HepG2 (cell line): ENCODE results near the gene RHBDD1. TPM values are rescaled to one million over a fixed set of nuclear protein-coding genes. Genes with fewer than 3 reads are reported as not detected.

Experiments
- ATAC-seq: fragments of 200-7000 bp; cut with Tn5 transposase; 3 replicates; pipeline ENCODE4 v1.9.1; 2020; ENCODE audit warnings: mild to moderate bottlenecking, moderate library complexity
- BruUV-seq: library from RNA; stranded (reverse); fragments of 400-500 nt; replicated peaks from 2 replicates; lab custom pipeline; 2021; lab: Mats Ljungman, UMichigan
- CTCF ChIA-PET: fragments of 300-600 bp; formaldehyde crosslinking; extraction: SDS; loops from one replicate; lab custom pipeline; 2021; ENCODE audit warnings: low total read pairs, inconsistent platforms, low intra/inter-chr PET ratio; lab: Yijun Ruan, JAX
- POLR2A ChIA-PET: fragments of 350-600 bp; sonication (Branson Sonifier 250); formaldehyde crosslinking; loops from one replicate; lab custom pipeline; 2020; ENCODE audit warnings: antibody characterized with exemption, inconsistent platforms; lab: Yijun Ruan, JAX
- DNase-seq: peaks from one replicate; pipeline ENCODE4 v3.0.0-alpha.2; 2015; ENCODE audit warnings: low spot score
- FAIRE-seq: peaks from 3 replicates; lab custom pipeline; 2011; peaks lifted over from hg19 to GRCh38; lab: Jason Lieb, UNC
- H2AFZ ChIP-seq: one replicate; pipeline ENCODE4 v1.6.1; 2011; ENCODE audit warnings: low read length, inconsistent platforms
- H3K27ac ChIP-seq: fragments of 300-600 bp; 3 replicates; pipeline ENCODE4 v1.8.0; 2011; ENCODE audit warnings: mixed run types, mild to moderate bottlenecking, mixed read lengths, low read length, inconsistent platforms; ENCODE audit not compliant: insufficient read depth; ENCODE audit errors: extremely low read length
- H3K27me3 ChIP-seq, 2 experiments: fragments of 200-600 bp in 1 of 2; 2 replicates in 1 of 2; 3 replicates in 1 of 2; pipeline versions ENCODE4 v1.6.0 to v1.8.0; 2011; ENCODE audit warnings: low read length in 2 of 2, mild to moderate bottlenecking in 2 of 2, moderate library complexity in 2 of 2, inconsistent platforms in 1 of 2; ENCODE audit not compliant: insufficient read depth in 2 of 2, control insufficient read depth in 1 of 2
- H3K36me3 ChIP-seq, 2 experiments: fragments of 200-600 bp in 1 of 2; replicated peaks in 1 of 2; 2 replicates in 1 of 2; 3 replicates in 1 of 2; pipeline versions ENCODE4 v1.5.1 to v1.8.0; 2011; ENCODE audit warnings: low read length in 2 of 2, inconsistent platforms in 1 of 2; ENCODE audit not compliant: insufficient read depth in 2 of 2, control insufficient read depth in 1 of 2
- H3K4me1 ChIP-seq: 2 replicates; pipeline ENCODE4 v1.5.1; 2012; ENCODE audit warnings: low read length, inconsistent platforms; ENCODE audit not compliant: insufficient read depth
- H3K4me2 ChIP-seq: 2 replicates; pipeline ENCODE4 v1.6.0; 2011; ENCODE audit warnings: low read depth, low read length, inconsistent platforms
- H3K4me3 ChIP-seq, 3 experiments: fragments of 200-600 bp in 1 of 3; sonication (generic), shearing (Covaris generic) in 1 of 3; replicated peaks in 1 of 3; 2 replicates each; pipeline ENCODE4 v1.5.1; 2011 to 2016; ENCODE audit warnings: low read length in 3 of 3, inconsistent platforms in 2 of 3, low read depth in 2 of 3, mild to moderate bottlenecking in 2 of 3, control low read depth in 1 of 3, mixed read lengths in 1 of 3; ENCODE audit not compliant: insufficient read depth in 1 of 3
- H3K79me2 ChIP-seq: one replicate; pipeline ENCODE4 v1.6.1; 2011; ENCODE audit warnings: low read length, inconsistent platforms; ENCODE audit not compliant: insufficient read depth
- H3K9ac ChIP-seq: 2 replicates; pipeline ENCODE4 v1.6.0; 2011; ENCODE audit warnings: mild to moderate bottlenecking, low read depth, low read length, inconsistent platforms; ENCODE audit not compliant: insufficient read depth
- H3K9me3 ChIP-seq: 2 replicates; pipeline ENCODE4 v1.5.1; 2012; ENCODE audit warnings: mild to moderate bottlenecking, low read length
- H4K20me1 ChIP-seq: 2 replicates; pipeline ENCODE4 v1.6.0; 2011; ENCODE audit warnings: inconsistent platforms, mild to moderate bottlenecking, low read length, moderate library complexity; ENCODE audit not compliant: insufficient read depth
- ATF1 ChIP-seq: IDR thresholded peaks from 2 replicates; pipeline ENCODE4 v1.6.1; 2016; ENCODE audit warnings: mild to moderate bottlenecking, control low read depth
- CEBPB ChIP-seq: IDR thresholded peaks from 2 replicates; pipeline ENCODE4 v1.6.1; 2011; ENCODE audit warnings: low read depth, low read length, improper control_type of control experiment, borderline replicate concordance
- HNRNPL ChIP-seq: fragments of 200-400 bp; formaldehyde crosslinking; IDR thresholded peaks from 2 replicates; pipeline ENCODE4 v1.6.1; 2017; ENCODE audit warnings: mild to moderate bottlenecking, low read depth, low read length
- MED1 ChIP-seq: sonication (generic); formaldehyde crosslinking; IDR thresholded peaks from 2 replicates; pipeline ENCODE4 v1.4.0; 2020; ENCODE audit warnings: missing genetic modification reagents
- ZBTB25 ChIP-seq: IDR thresholded peaks from 2 replicates; pipeline ENCODE4 v1.6.1; 2018; ENCODE audit warnings: missing genetic modification reagents
- ZNF362 ChIP-seq: sonication (generic); formaldehyde crosslinking; IDR thresholded peaks from 2 replicates; pipeline ENCODE4 v1.4.0; 2020; ENCODE audit warnings: missing genetic modification reagents, mild to moderate bottlenecking, borderline replicate concordance
- WGBS: methylation state at CpG from one replicate; pipeline ENCODE4 v1.1.6; 2017; ENCODE audit warnings: low lambda C conversion rate; 5-methylcytosine and 5-hydroxymethylcytosine counted together
- in situ Hi-C: cut with HindIII; loops from 2 replicates; pipeline ENCODE4 v1.10.0; 2017; ENCODE audit warnings: low pct_unique_long_range_greater_than_20kb; ENCODE audit not compliant: extremely low pct_ligation_motif_present
- intact Hi-C: fragments of 100-400 bp; cut with micrococcal nuclease; formaldehyde crosslinking; loops from one replicate; pipeline ENCODE4 v1.10.0; 2022; ENCODE audit not compliant: unreplicated experiment
- polyA plus RNA-seq, 8 experiments: library from polyadenylated mRNA; depleted of rRNA in 3 of 8; stranded (reverse) in 7 of 8; unstranded in 1 of 8; fragments of >200 nt; fragmentation: Illumina TruSeq in 4 of 8; extraction: Trizol in 4 of 8; gene quantifications; 2 replicates each; pipeline versions ENCODE4 v1.2.1 to v1.2.3, GENCODE V29; 2011 to 2016; ENCODE audit warnings: low read depth in 4 of 8, missing spikeins in 1 of 8, mixed read lengths in 1 of 8; ENCODE audit not compliant: insufficient read depth in 1 of 8
- total RNA-seq, 5 experiments: library from RNA; depleted of rRNA; stranded (reverse); fragments of >200 nt; fragmentation: Illumina TruSeq; extraction: Trizol; gene quantifications; 2 replicates each; pipeline ENCODE4 v1.2.3, GENCODE V29; 2016; ENCODE audit warnings: low read depth in 1 of 5

RHBDD1 gene
- total and polyA plus RNA-seq, 2 of the 13 experiments (the other 11 are each of a cell fraction or from before 2014, with no cell fraction given): 8.2 to 9.5 TPM

GRCh38 chr2:226898897-226899296 lies 63.0 kb downstream of the RHBDD1 start (continued):
- TF ChIP-seq ZNF362 (CRISPR knock-in tag) (no peak), ATF1 (no peak)

- no peak for DNase-seq
Measured at GRCh38 chr2:226902041-226902966, 66.5 kb downstream of the RHBDD1 start.

More at GRCh38 chr2:226902041-226902966, 66.5 kb downstream of the RHBDD1 start:
- H3K4me2 ChIP-seq: no peak overlapping the region
- no peaks in the 10 kb centered on the region for H3K4me1 ChIP-seq
- no peaks in the 10 kb centered on the region for H3K9me3 ChIP-seq
- ChIA-PET POLR2A (no interaction called here), CTCF (no interaction called here)
- ATAC-seq (no peak), FAIRE-seq (no peak)
- TF ChIP-seq ZBTB25 (CRISPR knock-in tag) (no peak), HNRNPL (no peak), CEBPB (peak; percentile 55; the same call in 1 of the 2 replicates), MED1 (CRISPR knock-in tag) (no peak)
- BruUV-seq: no TSS peak
- no peaks in the 10 kb centered on the region for H3K27me3 ChIP-seq
- in situ Hi-C loops: no loop called here
- intact Hi-C loops: no loop called here
- no peaks in the 10 kb centered on the region for H3K79me2 ChIP-seq
- no peak overlapping the region for H2AFZ ChIP-seq
- 81% methylated on average over 6 of the region's 6 CpGs for WGBS
- H4K20me1 ChIP-seq: no peaks in the 10 kb centered on the region
- H3K27ac ChIP-seq: no peak overlapping the region
- no peaks in the 10 kb centered on the region for H3K36me3 ChIP-seq
- no peak overlapping the region for H3K9ac ChIP-seq
- no peak overlapping the region for H3K4me3 ChIP-seq
